Ishikawa (cell line): Measurements from ENCODE around the gene SLC26A11.
A peak's percentile ranks its signal among the peaks of the same experiment; 100 is the strongest.

Source experiments
- CEBPB ChIP-seq: IDR thresholded peaks from 2 replicates; pipeline ENCODE4 v1.6.1; 2012
- CREB1 ChIP-seq: IDR thresholded peaks from 2 replicates; pipeline ENCODE4 v1.6.1; 2012; ENCODE audit warnings: low read depth
- EGR1 ChIP-seq: IDR thresholded peaks from 2 replicates; pipeline ENCODE4 v1.6.1; 2012
- EP300 ChIP-seq: IDR thresholded peaks from 2 replicates; pipeline ENCODE4 v1.6.1; 2012; ENCODE audit warnings: borderline replicate concordance
- FOXM1 ChIP-seq: IDR thresholded peaks from 2 replicates; pipeline ENCODE4 v1.6.1; 2012; ENCODE audit warnings: low read depth, borderline replicate concordance
- NFIC ChIP-seq: IDR thresholded peaks from 2 replicates; pipeline ENCODE4 v1.6.1; 2012
- RAD21 ChIP-seq: IDR thresholded peaks from 2 replicates; pipeline ENCODE4 v1.6.1; 2012; ENCODE audit warnings: low read depth
- TAF1 ChIP-seq: IDR thresholded peaks from 2 replicates; pipeline ENCODE4 v1.6.1; 2012; ENCODE audit warnings: low read depth, mild to moderate bottlenecking
- TCF12 ChIP-seq: IDR thresholded peaks from 2 replicates; pipeline ENCODE4 v1.6.1; 2012; ENCODE audit warnings: low read depth
- TEAD4 ChIP-seq: IDR thresholded peaks from 2 replicates; pipeline ENCODE4 v1.6.1; 2012
- YY1 ChIP-seq: IDR thresholded peaks from 2 replicates; pipeline ENCODE4 v1.6.1; 2012; ENCODE audit warnings: low read depth
- ZBTB7A ChIP-seq: IDR thresholded peaks from 2 replicates; pipeline ENCODE4 v1.6.1; 2012; ENCODE audit warnings: low read depth
- TF ChIP-seq, protein P1 (sequence below): IDR thresholded peaks from 2 replicates; pipeline ENCODE4 v1.6.1; 2012
- TF ChIP-seq, protein P2 (sequence below): IDR thresholded peaks from 2 replicates; pipeline ENCODE4 v1.6.1; 2012
- TF ChIP-seq, protein P3 (sequence below): IDR thresholded peaks from 2 replicates; pipeline ENCODE4 v1.6.1; 2012; ENCODE audit warnings: low read depth, mild to moderate bottlenecking

SLC26A11 gene

DNA sequence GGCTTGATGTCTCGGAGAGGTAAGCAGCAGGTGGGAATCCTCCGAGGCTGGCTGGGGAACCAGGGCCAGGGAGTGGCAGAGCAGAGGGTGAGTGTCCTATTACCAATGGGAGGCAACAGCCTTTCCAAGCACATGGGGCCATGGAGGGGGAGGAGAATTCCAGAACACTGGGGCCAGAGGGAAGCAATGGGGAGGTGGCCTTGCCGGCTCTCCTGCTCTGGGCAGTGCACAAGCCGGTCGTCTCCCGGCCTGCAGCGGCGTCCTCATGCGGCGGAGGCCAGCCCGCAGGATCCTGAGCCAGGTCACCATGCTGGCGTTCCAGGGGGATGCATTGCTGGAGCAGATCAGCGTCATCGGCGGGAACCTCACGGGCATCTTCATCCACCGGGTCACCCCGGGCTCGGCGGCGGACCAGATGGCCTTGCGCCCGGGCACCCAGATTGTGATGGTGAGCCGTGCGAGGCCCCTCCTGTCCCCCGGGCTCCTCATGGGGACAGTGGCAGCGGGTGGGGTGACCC, 22.0 kb upstream of the SLC26A11 start:
- TF ChIP-seq CREB1 = no peak
- TF ChIP-seq FOXM1 = no peak
- no peak for TF ChIP-seq EGR1
- TF ChIP-seq CEBPB = no peak
- peak; percentile 20; the same call in 1 of the 2 replicates for TF ChIP-seq TCF12
- no peak; the same call in 1 of the 2 replicates for TF ChIP-seq EP300
- TF ChIP-seq RAD21 = peak; percentile 29; the same call in 1 of the 2 replicates
- TF ChIP-seq YY1 = peak; percentile 58; the same call in 1 of the 2 replicates
- no peak for TF ChIP-seq ZBTB7A
- TF ChIP-seq TAF1 = no peak
- TF ChIP-seq, protein P1, sequence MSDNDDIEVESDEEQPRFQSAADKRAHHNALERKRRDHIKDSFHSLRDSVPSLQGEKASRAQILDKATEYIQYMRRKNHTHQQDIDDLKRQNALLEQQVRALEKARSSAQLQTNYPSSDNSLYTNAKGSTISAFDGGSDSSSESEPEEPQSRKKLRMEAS = peak; percentile 94
- TF ChIP-seq, protein P2, sequence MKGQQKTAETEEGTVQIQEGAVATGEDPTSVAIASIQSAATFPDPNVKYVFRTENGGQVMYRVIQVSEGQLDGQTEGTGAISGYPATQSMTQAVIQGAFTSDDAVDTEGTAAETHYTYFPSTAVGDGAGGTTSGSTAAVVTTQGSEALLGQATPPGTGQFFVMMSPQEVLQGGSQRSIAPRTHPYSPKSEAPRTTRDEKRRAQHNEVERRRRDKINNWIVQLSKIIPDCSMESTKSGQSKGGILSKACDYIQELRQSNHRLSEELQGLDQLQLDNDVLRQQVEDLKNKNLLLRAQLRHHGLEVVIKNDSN = peak; percentile 42
- peak; percentile 73 for TF ChIP-seq TEAD4
- TF ChIP-seq, protein P3, sequence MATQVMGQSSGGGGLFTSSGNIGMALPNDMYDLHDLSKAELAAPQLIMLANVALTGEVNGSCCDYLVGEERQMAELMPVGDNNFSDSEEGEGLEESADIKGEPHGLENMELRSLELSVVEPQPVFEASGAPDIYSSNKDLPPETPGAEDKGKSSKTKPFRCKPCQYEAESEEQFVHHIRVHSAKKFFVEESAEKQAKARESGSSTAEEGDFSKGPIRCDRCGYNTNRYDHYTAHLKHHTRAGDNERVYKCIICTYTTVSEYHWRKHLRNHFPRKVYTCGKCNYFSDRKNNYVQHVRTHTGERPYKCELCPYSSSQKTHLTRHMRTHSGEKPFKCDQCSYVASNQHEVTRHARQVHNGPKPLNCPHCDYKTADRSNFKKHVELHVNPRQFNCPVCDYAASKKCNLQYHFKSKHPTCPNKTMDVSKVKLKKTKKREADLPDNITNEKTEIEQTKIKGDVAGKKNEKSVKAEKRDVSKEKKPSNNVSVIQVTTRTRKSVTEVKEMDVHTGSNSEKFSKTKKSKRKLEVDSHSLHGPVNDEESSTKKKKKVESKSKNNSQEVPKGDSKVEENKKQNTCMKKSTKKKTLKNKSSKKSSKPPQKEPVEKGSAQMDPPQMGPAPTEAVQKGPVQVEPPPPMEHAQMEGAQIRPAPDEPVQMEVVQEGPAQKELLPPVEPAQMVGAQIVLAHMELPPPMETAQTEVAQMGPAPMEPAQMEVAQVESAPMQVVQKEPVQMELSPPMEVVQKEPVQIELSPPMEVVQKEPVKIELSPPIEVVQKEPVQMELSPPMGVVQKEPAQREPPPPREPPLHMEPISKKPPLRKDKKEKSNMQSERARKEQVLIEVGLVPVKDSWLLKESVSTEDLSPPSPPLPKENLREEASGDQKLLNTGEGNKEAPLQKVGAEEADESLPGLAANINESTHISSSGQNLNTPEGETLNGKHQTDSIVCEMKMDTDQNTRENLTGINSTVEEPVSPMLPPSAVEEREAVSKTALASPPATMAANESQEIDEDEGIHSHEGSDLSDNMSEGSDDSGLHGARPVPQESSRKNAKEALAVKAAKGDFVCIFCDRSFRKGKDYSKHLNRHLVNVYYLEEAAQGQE = no peak
- TF ChIP-seq NFIC = 0 out of 2 replicates have a peak, but pooled peaks have one; percentile 19

DNA sequence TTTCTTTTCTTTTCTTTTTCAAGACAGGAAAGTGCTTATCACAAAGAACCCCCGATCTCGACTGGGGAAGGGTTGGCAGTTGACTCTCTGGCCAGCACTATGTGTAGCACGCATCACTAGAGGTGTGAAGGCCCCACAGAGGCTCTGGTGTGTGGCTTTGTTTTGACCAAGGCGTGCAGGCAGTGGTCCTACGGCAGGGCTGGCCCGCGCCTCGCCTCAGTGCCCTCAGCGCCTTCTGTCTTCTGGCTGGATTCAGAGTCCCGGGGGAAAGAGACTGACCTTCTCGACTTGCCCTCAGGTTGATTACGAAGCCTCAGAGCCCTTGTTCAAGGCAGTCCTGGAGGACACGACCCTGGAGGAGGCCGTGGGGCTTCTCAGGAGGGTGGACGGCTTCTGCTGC, 18.8 kb upstream of the SLC26A11 start:
- TF ChIP-seq RAD21 (no peak), YY1 (no peak), EP300 (no peak), NFIC (no peak)
- TF ChIP-seq, protein P3 = no peak

DNA sequence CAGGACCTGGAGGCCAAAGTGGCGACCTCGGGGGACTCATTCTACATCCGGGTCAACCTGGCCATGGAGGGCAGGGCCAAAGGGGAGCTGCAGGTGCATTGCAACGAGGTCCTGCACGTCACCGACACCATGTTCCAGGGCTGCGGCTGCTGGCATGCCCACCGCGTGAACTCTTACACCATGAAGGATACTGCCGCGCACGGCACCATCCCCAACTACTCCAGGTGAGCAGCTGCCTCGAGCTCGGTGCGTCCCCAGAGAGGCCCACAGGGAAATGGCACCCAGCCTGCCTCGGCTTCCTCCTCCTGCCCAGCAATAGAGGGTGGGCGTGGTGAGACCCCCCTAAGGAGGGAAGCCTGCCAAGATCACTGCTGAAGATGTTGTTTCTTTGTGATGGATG, 18.0 kb upstream of the SLC26A11 start:
- no peak for TF ChIP-seq CEBPB
- no peak for TF ChIP-seq TAF1
- no peak for TF ChIP-seq ZBTB7A
- TF ChIP-seq, protein P2 = no peak
- no peak for TF ChIP-seq EP300
- no peak for TF ChIP-seq NFIC
- TF ChIP-seq FOXM1 = no peak
- no peak for TF ChIP-seq YY1
- no peak for TF ChIP-seq TCF12
- no peak for TF ChIP-seq CREB1

DNA sequence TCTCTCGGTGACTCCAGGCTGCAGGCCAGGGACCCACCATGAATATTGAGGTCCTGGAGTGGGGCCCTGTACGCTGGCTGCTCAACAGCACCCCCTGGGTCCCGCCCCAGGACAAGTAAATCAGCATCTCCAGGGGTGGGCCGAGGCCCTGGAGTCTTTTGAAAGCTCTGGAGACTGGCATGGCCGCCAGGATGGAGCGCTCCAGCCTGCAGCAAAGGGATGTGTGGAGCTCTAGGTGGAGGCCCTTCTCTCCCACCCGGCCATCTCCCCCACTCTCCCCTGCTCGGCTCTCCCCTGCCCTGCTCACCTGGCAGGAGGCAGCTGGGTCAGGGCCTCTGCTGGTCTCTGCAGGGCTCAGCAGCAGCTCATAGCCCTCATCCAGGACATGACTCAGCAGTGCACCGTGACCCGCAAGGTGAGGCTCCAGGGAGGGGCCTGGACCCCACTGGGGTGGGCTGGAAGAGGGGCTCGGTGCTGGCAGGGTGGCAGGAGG, 16.7 kb upstream of the SLC26A11 start:
- TF ChIP-seq YY1 (no peak), RAD21 (no peak)

DNA sequence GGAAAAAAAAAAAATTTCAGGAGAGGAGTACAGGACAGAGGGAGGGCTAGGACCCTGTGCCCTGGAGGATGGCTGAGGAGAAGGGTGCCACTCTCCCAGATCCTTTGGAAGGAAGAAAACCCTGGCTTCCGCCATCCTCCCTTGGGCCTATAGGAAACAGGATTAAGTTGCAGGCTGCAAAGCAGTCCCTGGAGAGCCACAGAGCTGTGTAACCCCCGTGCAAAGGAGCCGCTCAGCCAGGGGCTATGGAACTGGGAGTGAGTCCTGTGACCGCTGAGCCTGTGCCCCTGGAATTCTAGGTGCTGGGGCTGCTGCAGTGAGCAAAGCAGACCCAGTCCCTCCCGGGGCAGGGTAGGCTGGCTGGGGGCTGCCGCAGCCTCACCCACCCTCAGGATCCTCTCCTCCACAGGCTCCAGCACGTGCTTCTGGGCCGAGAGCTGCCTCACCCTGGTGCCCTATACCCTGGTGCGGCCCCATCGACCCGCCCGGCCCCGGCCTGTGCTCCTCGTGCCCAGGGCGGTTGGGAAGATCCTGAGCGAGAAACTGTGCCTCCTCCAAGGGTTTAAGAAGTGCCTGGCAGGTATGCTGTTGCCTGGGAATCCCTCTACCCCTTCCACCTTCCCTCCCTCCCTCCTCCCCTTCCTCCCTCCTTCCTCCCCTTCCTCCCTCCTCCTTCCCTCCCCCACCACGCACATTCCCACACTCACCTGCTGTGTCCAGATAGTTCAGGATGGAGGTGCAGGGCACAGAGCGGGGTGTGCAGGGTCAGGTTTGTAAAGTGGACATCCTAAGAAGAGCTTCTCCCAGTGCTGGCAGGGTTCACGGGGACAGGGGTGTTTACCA, 15.4 kb upstream of the SLC26A11 start:
- TF ChIP-seq, protein P1 = no peak
- TF ChIP-seq, protein P2 = no peak
- TF ChIP-seq, protein P3 = no peak
- TF ChIP-seq CREB1 (no peak), RAD21 (no peak)
